ENCODE data around the gene GPR176.

Gene GPR176

DNA sequence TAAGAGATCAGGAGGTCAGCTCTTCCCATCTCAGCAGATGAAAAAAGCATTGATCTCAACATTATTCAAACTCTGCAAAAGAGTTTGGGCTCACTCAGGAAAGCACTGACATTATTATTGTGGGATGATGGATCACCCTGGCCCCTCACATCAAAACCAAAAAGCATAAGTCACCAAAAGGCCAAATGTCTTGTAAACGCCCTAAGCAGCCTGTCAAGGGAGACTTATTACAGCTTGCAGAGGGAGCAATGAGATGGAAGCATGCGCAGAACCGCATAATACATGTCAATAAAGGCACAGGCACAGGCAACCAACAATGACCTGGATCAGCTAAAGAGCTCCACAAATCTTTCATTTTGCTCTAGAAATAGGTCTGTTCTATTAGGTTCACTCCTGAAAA, 142.0 kb downstream of the GPR176 start:
- DNase-seq, result no peak

DNA sequence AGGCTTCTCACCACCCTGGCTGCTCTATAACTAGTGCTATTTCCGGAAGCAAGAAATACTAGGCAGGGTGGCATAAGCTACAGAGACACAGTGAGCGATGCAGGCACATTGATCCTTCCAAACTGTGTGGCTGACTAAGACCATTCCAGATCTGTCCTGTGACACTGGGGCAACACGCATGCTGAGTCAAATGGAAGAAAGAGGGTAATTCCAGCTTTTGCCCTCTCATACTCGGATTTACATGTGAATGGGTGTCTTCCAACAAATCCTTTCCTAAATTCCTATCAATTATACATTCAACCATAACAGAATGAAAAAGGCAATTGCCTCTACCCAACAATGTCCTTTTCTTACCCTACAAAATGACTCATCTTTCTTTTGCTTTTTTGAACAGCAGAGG, 142.6 kb downstream of the GPR176 start:
- DNase-seq, result no peak

DNA sequence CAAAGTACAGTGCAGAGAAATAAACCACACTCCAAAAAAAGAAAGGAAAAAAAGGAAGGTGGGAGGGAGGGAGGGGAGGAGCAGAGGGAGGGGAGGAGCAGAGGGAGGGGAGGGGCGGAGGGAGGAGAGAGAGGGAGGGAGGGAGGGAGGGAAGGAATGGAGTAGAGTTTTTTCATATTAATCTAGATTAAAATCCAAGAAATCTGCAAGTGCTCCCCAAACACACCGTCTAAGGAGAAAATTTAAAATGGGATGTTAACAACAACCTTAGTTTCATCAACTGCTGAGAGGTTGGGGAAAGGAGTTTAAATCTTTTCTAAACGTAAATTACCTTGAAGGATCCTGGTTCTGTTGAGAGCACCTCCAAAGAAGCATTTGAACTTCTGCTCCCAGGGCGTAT, 144.0 kb downstream of the GPR176 start:
- DNase-seq, result no peak

DNA sequence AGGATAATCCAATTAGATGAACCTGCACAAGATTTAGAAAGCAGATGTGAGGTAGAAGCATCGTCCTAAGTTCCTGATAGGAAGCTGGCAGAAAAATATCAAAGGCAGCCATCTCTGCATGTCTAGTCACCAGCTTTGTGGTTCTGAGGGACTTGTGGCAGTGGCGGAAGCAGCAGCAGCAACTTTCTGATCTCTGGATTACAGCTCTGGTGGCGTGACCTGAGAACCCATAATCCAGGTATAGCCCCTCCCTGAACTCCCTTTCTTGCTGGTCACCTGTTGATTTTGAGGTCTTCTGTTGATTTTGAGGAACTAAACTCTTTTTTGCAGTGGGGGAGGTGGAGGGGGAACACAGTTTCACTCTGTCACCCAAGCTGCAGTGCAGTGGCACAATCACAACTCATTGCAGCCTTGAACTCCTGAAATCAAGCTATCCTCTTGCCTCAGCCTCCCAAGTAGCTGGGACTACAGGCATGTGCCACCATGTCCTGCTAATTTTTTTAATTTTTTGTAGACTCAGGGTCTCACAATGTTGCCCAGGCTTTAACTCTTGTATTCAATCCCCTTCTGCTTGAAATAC, 145.3 kb downstream of the GPR176 start:
- DNase-seq, result peak; percentile 17

- no peak for DNase-seq
Observed at GRCh38 chr15:39770748-39771689, 149.0 kb downstream of the GPR176 start.

DNA sequence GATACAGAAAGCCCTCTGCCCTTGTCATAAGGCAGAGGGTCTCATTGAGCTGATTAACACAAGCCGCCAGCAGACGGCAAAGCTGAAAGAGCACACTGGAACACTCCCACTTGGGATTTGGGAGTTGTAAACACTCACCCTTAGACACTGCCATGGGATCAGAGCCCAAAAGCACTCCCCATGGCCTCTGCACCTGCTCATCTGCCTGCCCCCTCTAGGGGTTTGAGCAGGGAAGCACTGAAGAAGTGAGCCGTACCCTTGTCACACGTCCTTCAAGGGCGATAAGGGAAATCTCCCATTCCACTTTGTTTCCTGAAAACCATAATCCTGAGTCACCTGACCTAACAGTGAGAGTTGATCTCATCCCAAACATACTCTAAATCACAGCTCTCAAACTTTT, 152.1 kb downstream of the GPR176 start:
- no peak for DNase-seq

DNA sequence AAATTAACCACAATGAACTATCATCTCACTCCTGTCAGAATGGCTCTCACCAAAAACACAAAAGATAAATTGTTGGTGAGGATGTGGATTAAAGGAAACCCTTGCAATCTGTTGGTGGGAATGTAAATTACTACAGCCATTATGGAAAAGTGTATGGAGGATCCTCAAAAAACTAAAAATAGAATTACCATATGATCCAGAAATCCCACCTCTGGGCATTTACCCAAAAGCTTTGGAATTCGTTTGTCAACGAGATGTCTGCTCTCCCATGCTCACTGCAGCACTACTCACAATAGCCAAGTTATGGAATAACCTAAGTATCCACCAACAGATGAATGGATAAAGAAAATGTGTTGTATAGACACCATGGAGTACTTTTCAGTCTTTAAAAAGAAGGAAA, 159.1 kb downstream of the GPR176 start:
- no peak for DNase-seq

DNA sequence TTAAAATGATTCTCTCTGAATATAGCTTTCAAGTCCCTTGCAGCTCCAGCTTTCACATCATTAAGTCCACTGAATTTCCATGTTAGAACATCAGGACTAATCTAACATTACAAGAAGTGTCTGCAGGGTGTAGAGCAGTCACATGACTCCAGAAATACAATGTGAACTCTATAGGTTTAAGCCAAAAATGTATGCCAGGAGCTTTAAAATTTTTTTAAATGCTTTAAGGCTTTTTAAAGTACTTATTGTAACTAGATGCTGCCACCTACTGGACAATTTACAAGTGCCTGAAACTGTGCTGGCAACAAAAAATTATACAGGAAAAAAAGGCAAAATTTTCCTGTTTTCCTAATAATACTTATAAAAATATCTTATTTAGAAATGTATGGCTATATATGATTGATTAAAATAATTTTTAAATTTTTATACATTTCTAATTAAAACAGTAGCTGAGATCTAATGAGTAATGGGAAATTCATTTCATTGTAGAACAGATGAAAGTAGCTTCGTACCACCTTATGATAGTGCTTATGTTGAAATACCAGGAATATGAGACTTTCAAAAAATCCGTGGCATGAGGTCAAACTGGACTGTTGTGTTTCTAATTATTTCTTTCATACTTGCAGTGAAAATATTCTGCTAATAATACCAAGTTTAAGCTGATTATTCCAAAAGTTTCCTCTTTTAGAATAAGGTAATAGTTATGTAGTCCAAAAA, 163.1 kb downstream of the GPR176 start:
- DNase-seq, result no peak

GRCh38 chr15:39752991-39753390, 167.1 kb downstream of the GPR176 start:
- no peak for DNase-seq

DNA sequence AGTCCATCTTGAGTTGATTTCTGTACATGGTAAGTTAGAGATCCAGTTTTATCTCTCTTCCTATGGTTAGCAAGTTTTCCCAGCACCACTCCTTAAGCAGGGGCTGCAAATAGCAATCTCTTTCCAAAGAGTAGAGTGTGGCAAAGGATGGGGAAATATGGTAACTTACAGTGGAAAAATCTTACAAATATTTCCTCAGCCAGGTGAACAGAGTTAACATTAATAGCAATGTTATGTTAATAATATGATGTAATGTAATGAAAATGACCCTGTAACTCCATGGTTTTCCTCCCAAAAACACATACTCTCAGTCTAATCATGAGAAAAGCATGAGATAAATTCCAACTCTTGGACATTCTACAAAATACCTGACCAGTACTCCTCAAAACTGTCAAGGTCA, 167.8 kb downstream of the GPR176 start:
- no peak for DNase-seq
